Measurements from ENCODE around the gene PPFIA4.

The PPFIA4 gene

DNA sequence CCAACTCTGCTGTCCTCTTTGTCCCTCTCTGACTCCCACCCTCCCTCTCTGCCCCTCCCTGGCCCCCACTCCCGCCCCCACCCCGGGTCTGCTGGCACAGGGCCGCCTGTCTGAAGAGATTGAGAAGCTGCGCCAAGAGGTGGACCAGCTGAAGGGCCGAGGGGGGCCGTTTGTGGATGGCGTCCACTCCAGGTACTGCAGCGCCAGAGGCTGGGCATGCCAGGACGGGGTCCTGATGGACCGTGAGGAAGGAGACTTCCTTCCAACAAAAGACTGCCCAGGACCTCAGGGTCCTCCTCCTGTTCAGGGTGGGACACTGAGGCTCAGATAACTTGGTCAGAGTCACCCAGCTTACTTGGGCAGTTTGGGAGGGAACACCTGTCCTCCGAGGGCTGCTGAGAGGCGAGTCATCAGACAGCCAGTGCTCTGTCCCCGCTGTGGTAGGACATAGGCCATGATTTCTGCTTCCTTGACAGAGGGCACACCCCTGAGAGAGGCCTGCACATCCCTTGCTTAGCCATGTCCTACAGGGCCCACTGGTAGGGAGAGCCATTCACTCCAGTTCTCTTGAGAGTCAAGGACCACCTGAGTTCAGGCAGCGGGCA is 23.4 kb downstream of the PPFIA4 start:
- Mint-ChIP-seq H3K27ac (no peak overlapping the region), H3K4me3 (no peak overlapping the region), H3K27me3 (peaks cover 49 to 58% of the 10 kb centered on the region in 2 donors)

DNA sequence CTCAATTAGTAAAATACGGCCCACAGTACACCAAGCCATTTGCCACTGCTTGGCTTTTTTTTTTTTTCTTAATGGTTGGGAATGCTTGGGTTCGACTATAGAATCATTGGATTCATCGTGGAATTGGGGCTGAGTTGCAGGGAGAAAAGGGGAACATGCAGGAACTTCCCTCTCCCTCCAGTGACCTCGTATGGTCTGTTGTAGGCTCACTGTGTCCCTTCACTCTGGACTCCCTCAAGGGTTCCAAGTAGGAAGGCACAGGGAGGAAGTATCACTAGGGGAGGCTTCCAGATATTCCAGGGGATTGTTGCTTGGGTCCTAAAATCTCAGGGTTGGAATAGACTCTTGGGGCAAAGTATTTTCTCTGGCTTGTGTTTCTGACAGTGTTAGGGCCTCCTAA is 24.5 kb downstream of the PPFIA4 start:
- Mint-ChIP-seq H3K4me1 (ENCODE audit: low read depth in 2 of 2) (no peaks in the 10 kb centered on the region), H3K36me3 (ENCODE audit: insufficient read depth) (no peaks in the 10 kb centered on the region), H3K27ac (no peak overlapping the region), H3K9me3 (no peaks in the 10 kb centered on the region), H3K27me3 (peaks cover 44 to 57% of the 10 kb centered on the region in 2 donors), H3K4me3 (no peak overlapping the region)
- no peak for ATAC-seq (replicated peaks)
- DNase-seq, result no peak

More for the DNA sequence above, 23.4 kb downstream of the PPFIA4 start:
- Mint-ChIP-seq H3K4me1 (ENCODE audit: low read depth in 2 of 2) (no peaks in the 10 kb centered on the region), H3K9me3 (no peaks in the 10 kb centered on the region), H3K36me3 (ENCODE audit: insufficient read depth) (no peaks in the 10 kb centered on the region)
- ATAC-seq (replicated peaks) (no peak), DNase-seq (no peak)

DNA sequence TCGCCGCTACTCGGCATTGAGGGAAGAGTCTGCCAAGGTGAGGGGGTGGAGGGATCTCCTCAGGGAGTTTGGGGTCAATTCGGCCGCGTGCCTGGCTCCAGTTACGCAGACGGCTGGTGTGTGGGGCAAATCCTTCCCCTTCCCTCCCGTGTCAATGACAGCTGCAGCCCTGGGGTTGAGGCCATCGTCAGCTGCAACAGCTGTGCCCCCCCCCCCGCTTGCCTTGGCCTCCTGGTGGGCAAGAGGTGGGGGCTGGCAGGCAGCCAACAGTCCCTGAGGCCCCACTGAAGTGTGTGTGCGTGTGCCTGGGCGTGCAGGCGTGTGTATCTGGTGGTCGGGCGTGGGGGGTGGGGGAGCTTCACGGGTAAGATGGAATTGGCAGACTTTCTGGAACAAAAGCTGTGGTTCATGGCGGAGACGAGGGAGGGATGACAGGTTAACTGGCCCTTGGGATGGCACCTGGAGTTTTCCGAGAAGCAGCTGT is 25.6 kb downstream of the PPFIA4 start:
- no peak overlapping the region for H3K4me3 Mint-ChIP-seq
- H3K27ac Mint-ChIP-seq, result no peak overlapping the region
- DNase-seq (no peak), ATAC-seq (replicated peaks) (no peak)
- peaks cover 52 to 67% of the 10 kb centered on the region in 2 donors for H3K27me3 Mint-ChIP-seq
- no peaks in the 10 kb centered on the region for H3K9me3 Mint-ChIP-seq
- H3K36me3 Mint-ChIP-seq (ENCODE audit: insufficient read depth), result no peaks in the 10 kb centered on the region
- H3K4me1 Mint-ChIP-seq (ENCODE audit: low read depth in 2 of 2), result no peaks in the 10 kb centered on the region

DNA sequence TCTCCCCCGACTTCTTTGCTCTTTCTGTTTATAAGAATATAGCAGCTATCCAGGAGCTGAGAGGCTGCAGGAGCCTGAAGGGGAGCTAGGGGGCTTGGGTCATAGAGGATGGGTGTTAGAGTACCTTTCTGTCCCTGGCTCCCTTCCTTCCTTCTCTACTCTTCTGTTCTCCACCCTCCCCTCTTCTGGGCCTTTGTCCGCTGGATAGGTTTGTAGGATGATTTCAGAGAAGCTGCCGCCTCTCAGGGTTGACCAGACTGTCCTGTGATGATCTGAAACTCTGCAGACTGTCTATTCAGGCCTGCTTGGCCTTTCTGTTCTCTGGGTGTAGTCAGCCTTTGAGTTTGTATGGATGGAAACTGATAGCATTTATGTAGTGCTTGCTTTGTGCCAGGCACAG is 26.3 kb downstream of the PPFIA4 start:
- Mint-ChIP-seq H3K9me3 (no peaks in the 10 kb centered on the region), H3K27ac (no peak overlapping the region), H3K4me1 (ENCODE audit: low read depth in 2 of 2) (no peaks in the 10 kb centered on the region), H3K4me3 (no peak overlapping the region), H3K36me3 (ENCODE audit: insufficient read depth) (no peaks in the 10 kb centered on the region), H3K27me3 (peaks cover 53 to 61% of the 10 kb centered on the region in 2 donors)
- ATAC-seq (replicated peaks), result no peak
- DNase-seq, result no peak

DNA sequence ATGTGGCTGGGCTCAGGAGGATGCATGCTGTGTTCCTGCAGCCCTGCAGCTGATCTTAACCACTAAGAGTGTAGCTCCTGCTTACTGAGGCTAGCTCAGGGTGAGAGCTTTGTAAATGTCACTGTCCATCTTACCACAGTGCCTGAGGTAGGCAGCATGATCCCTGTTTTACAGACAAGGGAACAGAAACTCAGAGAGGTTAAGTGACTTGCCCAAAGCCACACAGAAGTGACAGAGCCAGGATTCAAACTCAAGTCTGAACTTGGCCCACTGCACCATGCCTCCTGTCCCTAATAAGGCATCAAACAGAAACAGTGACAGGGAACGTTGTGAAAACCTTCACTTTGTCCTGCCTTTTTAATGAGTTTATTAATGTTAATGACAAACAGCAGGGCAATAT is 27.9 kb downstream of the PPFIA4 start:
- H3K4me3 Mint-ChIP-seq, result no peak overlapping the region
- H3K36me3 Mint-ChIP-seq (ENCODE audit: insufficient read depth), result no peaks in the 10 kb centered on the region
- no peak overlapping the region for H3K27ac Mint-ChIP-seq
- DNase-seq (no peak), ATAC-seq (replicated peaks) (no peak)
- H3K9me3 Mint-ChIP-seq, result no peaks in the 10 kb centered on the region
- peaks cover 49 to 59% of the 10 kb centered on the region in 2 donors for H3K27me3 Mint-ChIP-seq
- no peaks in the 10 kb centered on the region for H3K4me1 Mint-ChIP-seq (ENCODE audit: low read depth in 2 of 2)

DNA sequence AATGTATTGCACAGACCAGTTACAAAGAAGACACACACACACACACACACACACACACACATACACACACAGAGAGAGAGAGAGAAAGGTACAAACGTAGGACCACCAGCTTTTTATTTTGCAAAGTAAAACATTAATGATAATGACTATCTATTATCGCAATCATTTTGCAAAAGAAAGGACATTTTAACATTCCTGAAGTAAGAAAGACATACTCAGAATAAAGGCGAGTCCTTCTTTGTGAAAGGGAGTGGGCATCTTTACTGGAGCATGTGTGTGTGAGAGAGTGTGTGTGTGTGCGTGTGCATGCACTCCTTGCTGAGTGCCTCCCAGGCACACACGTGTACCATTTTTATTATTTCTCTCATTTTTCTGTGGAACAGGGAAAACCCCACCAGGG is 28.4 kb downstream of the PPFIA4 start:
- Mint-ChIP-seq H3K36me3 (ENCODE audit: insufficient read depth) (no peaks in the 10 kb centered on the region), H3K9me3 (no peaks in the 10 kb centered on the region), H3K27ac (no peak overlapping the region), H3K27me3 (peaks cover 54 to 63% of the 10 kb centered on the region in 2 donors), H3K4me3 (no peak overlapping the region), H3K4me1 (ENCODE audit: low read depth in 2 of 2) (no peaks in the 10 kb centered on the region)
- DNase-seq (no peak), ATAC-seq (replicated peaks) (no peak)

DNA sequence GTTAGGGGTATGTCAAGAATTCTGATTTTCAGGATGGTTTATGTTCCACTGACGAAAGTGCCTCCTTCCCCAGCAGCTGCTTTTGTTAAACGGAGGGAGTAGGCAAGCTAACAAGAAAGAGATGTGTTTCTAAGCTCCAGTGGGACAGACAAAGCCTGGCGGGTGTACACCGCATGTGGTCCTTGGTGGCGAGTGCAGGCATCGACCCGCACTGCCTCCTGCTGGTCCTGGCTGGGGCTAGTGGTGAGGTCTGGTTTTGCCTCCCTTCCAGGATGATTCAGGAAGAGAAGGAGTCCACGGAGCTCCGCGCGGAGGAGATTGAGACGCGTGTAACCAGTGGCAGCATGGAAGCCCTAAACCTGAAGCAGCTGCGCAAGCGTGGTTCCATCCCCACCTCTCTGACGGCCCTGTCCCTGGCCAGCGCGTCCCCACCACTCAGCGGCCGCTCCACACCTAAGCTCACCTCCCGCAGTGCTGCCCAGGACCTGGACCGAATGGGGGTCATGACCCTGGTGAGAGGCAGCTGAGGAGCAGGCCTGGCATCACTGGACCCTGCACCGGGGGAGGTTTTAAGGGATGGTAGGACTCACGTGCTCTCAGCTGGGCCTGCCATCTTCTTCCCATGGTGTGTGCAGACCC is 29.0 kb downstream of the PPFIA4 start:
- DNase-seq, result no peak
- H3K36me3 Mint-ChIP-seq (ENCODE audit: insufficient read depth), result no peaks in the 10 kb centered on the region
- no peaks in the 10 kb centered on the region for H3K4me1 Mint-ChIP-seq (ENCODE audit: low read depth in 2 of 2)
- no peak overlapping the region for H3K4me3 Mint-ChIP-seq
- H3K27ac Mint-ChIP-seq, result no peak overlapping the region
- H3K27me3 Mint-ChIP-seq, result peaks cover 53 to 66% of the 10 kb centered on the region in 2 donors
- no peaks in the 10 kb centered on the region for H3K9me3 Mint-ChIP-seq
- ATAC-seq (replicated peaks), result no peak

DNA sequence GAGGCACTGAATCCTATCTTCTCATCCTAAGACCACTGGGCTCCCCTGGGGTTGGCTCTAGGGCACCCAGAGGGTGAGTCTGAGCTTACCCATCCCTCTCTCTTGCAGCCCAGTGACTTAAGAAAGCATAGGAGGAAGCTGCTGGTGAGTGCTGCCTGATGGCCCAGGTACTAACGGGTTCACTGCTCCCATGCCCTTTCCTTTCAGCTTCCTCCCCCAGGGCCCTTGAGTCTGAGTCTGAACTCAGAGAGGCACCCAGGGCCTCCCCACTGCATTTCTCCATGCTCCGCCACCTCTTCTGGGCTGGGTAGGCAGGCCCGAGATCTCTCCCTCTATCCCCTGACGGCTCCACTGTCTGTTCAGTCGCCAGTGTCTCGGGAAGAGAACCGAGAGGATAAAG is 29.7 kb downstream of the PPFIA4 start:
- peaks cover 46 to 69% of the 10 kb centered on the region in 2 donors for H3K27me3 Mint-ChIP-seq
- no peaks in the 10 kb centered on the region for H3K36me3 Mint-ChIP-seq (ENCODE audit: insufficient read depth)
- H3K9me3 Mint-ChIP-seq, result no peaks in the 10 kb centered on the region
- H3K4me3 Mint-ChIP-seq, result no peak overlapping the region
- no peak overlapping the region for H3K27ac Mint-ChIP-seq
- DNase-seq, result no peak
- ATAC-seq (replicated peaks), result no peak
- H3K4me1 Mint-ChIP-seq (ENCODE audit: low read depth in 2 of 2), result no peaks in the 10 kb centered on the region

DNA sequence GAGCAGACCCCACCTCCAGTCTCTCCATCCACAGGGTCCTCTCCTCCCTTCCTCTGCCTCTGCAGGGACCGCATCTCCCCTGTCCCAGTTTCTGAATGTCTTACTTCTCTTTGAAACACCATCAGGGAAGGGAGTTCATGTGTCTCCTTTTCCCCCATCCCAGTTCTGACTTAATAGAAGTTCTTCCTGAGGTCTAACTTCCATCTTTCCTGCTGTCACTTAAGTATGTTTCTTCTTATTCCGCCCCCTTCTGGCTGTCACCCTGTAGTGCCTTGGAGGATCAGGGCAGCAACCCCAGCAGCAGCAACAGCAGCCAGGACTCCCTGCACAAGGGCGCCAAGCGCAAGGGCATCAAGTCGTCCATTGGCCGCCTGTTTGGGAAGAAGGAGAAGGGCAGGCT is 30.2 kb downstream of the PPFIA4 start:
- Mint-ChIP-seq H3K4me3 (no peak overlapping the region), H3K27me3 (peaks cover 41 to 69% of the 10 kb centered on the region in 2 donors), H3K4me1 (ENCODE audit: low read depth in 2 of 2) (no peaks in the 10 kb centered on the region), H3K27ac (no peak overlapping the region), H3K9me3 (no peaks in the 10 kb centered on the region), H3K36me3 (ENCODE audit: insufficient read depth) (no peaks in the 10 kb centered on the region)
- DNase-seq (no peak), ATAC-seq (replicated peaks) (no peak)

DNA sequence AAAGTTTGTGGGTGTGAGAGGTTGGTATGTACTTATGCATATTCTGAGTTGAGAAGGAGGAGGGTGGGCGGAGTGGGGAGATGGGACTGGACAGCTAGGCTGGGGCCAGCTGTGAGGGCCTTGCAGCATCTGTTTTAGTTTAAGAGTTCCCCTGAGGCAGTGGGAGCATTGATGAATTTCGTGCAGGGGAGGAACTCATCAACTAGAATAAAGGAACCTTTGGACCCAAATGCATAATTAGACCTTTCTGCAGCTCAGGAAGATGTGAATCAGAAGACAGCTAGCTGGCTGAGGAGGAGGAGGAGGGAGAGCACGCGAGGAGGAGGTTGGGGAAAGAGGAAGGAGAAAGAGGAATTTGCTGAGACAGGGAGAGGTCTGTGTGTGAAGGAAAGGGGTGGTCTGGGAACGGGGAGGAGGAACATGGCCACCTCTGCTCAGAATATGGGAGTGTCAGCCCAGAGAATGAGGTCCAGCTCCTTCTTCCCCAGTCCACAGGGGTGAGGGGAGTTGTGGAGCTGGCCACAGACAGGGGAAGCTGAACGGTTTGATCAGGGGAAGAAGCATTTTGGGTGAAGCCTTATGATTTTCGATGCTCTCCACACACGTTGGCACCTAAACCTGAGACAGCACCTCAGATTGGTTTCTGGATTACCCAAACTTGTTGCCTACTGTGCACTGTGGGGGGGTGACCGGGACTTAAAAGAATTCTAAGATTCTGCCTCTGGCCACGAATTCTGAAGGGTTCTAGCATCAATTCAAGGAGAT is 31.8 kb downstream of the PPFIA4 start:
- ATAC-seq (replicated peaks) (no peak), DNase-seq (no peak)
- H3K4me3 Mint-ChIP-seq, result no peak overlapping the region
- no peaks in the 10 kb centered on the region for H3K9me3 Mint-ChIP-seq
- H3K27me3 Mint-ChIP-seq, result peaks cover 34 to 57% of the 10 kb centered on the region in 2 donors
- H3K27ac Mint-ChIP-seq, result no peak overlapping the region
- no peaks in the 10 kb centered on the region for H3K4me1 Mint-ChIP-seq (ENCODE audit: low read depth in 2 of 2)
- no peaks in the 10 kb centered on the region for H3K36me3 Mint-ChIP-seq (ENCODE audit: insufficient read depth)

DNA sequence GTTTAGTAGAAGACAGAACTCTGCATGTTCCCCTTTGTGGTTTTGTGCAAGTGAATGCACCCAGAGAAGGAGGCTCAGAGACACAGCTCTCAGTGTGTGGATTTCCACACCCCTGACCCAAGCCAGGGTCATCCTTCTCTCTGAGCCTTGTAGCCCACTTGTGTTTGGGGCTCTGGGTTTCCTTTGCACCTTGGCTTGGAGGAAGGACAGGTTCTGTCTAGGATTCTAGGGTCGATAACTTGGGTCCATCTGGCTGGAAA is 32.3 kb downstream of the PPFIA4 start:
- Mint-ChIP-seq H3K36me3 (ENCODE audit: insufficient read depth) (no peaks in the 10 kb centered on the region), H3K4me3 (no peak overlapping the region), H3K27ac (no peak overlapping the region), H3K27me3 (peaks cover 34 to 57% of the 10 kb centered on the region in 2 donors), H3K9me3 (no peaks in the 10 kb centered on the region), H3K4me1 (ENCODE audit: low read depth in 2 of 2) (no peaks in the 10 kb centered on the region)
- no peak for DNase-seq
- ATAC-seq (replicated peaks), result no peak

DNA sequence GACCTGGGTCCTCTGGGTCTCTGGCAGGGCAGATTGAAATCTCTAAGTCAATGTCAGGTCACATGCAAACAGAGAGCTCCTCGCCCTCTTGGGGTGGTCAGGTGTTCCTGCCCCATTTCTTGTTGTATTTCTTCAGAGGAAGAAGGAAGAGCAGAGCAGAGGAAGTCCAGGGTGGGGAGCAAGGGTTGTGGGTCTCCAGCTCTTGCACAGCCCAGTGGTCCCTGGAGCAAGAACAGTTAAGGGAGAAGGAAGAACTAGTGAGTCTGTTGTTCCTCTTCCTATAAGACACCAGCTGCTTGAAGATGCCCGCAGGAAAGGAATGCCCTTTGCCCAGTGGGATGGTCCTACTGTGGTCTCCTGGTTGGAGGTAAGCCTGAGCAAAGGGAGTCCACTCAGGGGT is 33.2 kb downstream of the PPFIA4 start:
- Mint-ChIP-seq H3K36me3 (ENCODE audit: insufficient read depth) (no peaks in the 10 kb centered on the region), H3K4me1 (ENCODE audit: low read depth in 2 of 2) (no peaks in the 10 kb centered on the region), H3K4me3 (no peak overlapping the region), H3K27me3 (peaks cover 34 to 57% of the 10 kb centered on the region in 2 donors), H3K27ac (no peak overlapping the region), H3K9me3 (no peaks in the 10 kb centered on the region)
- DNase-seq (no peak), ATAC-seq (replicated peaks) (no peak)

DNA sequence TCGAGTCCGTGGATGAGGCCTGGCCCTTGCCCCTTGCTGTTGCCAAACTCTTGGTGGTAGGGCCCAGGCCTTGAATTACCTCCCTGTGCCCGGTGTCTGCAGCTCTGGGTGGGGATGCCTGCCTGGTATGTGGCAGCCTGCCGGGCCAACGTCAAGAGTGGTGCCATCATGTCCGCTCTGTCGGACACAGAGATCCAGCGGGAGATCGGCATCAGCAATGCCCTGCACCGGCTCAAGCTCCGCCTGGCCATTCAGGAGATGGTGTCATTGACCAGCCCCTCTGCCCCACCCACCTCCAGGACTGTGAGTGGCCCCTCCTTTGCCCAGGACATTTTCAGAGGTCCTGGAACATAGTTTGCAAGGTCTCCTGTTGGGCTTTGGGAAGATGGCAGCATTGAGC is 33.8 kb downstream of the PPFIA4 start:
- H3K27ac Mint-ChIP-seq, result no peak overlapping the region
- H3K4me3 Mint-ChIP-seq, result no peak overlapping the region
- no peak for DNase-seq
- H3K9me3 Mint-ChIP-seq, result no peaks in the 10 kb centered on the region
- ATAC-seq (replicated peaks), result no peak
- peaks cover 34 to 53% of the 10 kb centered on the region in 2 donors for H3K27me3 Mint-ChIP-seq
- H3K4me1 Mint-ChIP-seq (ENCODE audit: low read depth in 2 of 2), result no peaks in the 10 kb centered on the region
- H3K36me3 Mint-ChIP-seq (ENCODE audit: insufficient read depth), result no peaks in the 10 kb centered on the region

DNA sequence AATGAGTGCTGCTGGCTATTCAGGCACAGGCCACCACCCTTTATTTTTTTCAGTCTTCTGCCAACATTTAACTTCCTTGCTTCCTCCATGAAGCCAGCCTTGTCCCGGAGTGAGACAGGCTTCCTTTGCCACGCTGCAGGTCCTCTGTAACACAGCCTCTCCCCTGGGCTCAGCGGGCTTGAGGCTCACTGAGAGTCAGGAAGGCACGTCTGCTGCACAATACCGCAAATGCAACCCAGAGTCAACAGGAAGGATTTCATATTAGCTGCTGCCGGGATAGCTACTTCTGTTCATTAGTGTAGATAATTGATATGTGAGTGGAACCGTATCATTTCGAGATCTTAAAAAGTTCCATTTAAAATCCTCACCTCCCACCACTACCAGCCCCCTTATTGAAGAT is 37.0 kb downstream of the PPFIA4 start:
- Mint-ChIP-seq H3K4me3 (no peak overlapping the region), H3K27me3 (peaks cover 18 to 41% of the 10 kb centered on the region in 2 donors), H3K9me3 (no peaks in the 10 kb centered on the region), H3K27ac (no peak overlapping the region), H3K36me3 (ENCODE audit: insufficient read depth) (no peaks in the 10 kb centered on the region), H3K4me1 (ENCODE audit: low read depth in 2 of 2) (no peaks in the 10 kb centered on the region)
- no peak for DNase-seq
- ATAC-seq (replicated peaks), result no peak

Measured in effector memory CD8-positive, alpha-beta T cell (primary cell).